Lower leg skin (tissue), 4 donors: ENCODE measurements around the gene C12orf54. TPM values are rescaled to one million over a fixed set of nuclear protein-coding genes. Genes with fewer than 3 reads are reported as not detected.
"Not testable (repeated sequence)": the region's sequence is repeated elsewhere in the genome, so short reads cannot be mapped to it uniquely, and the experiment has no call there.

ENCODE experiments used
- DNase-seq, 2 donors: peaks; one replicate each; pipeline ENCODE4 v3.0.0-alpha.2; 2019; ENCODE audit warnings: low spot score in 2 of 2
- H3K4me3 ChIP-seq: fragments of 200-600 bp; sonication (generic); 2 replicates; pipeline ENCODE4 v1.5.1; 2017; ENCODE audit warnings: mild to moderate bottlenecking, low read depth; ENCODE audit not compliant: poor library complexity, severe bottlenecking
- POLR2A ChIP-seq, 2 donors: fragments of 450-650 bp; IDR thresholded peaks; one replicate each; pipeline ENCODE4 v1.6.1; 2016 to 2017; ENCODE audit warnings: antibody characterized with exemption in 2 of 2, mild to moderate bottlenecking in 1 of 2, moderate library complexity in 1 of 2
- WGBS, 2 donors: methylation state at CpG; one replicate each; pipeline ENCODE4 v1.1.5; 2018; 5-methylcytosine and 5-hydroxymethylcytosine counted together
- intact Hi-C: fragments of 100-400 bp; cut with DNase I; formaldehyde crosslinking; loops from one replicate; pipeline ENCODE4 v1.15.0; 2023; ENCODE audit warnings: low total_unique reads
- total RNA-seq, 4 donors: library from RNA; depleted of rRNA; stranded (reverse); fragments of >200 nt; gene quantifications; one replicate each; pipeline ENCODE4 v1.1.0, GENCODE V29; 2016
- TF ChIP-seq, protein P1 (sequence below), 3 donors: fragments of 450-650 bp; IDR thresholded peaks; one replicate each; pipeline ENCODE4 v1.5.1; 2016; ENCODE audit warnings: antibody characterized with exemption in 3 of 3, mild to moderate bottlenecking in 3 of 3, moderate library complexity in 2 of 3

Gene C12orf54
- total RNA-seq, 4 donors from 2014 or later: not detected

DNA sequence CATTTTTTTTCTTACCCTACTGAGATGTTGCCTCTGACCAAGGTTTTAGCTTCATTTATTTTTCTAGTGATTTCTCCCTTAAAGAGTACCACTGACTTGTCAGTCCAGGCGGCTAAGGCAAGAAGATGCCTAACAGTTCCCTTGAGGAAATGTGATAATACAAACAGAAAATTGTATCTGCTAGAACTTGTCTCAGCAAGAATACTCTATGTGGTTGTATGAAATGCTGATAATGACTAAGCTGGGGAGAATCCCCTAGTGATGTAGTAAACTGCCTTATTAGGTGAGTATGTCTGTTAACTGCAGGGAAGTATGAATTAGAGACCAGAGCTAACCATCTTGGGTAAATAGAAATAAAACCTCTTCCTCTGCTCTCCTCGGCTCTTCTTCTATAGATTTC is 6.7 kb downstream of the C12orf54 start:
- DNase-seq: no peak
- TF ChIP-seq POLR2A (IDR thresholded peaks at IDR 0.05): no peak
- TF ChIP-seq, protein P1, sequence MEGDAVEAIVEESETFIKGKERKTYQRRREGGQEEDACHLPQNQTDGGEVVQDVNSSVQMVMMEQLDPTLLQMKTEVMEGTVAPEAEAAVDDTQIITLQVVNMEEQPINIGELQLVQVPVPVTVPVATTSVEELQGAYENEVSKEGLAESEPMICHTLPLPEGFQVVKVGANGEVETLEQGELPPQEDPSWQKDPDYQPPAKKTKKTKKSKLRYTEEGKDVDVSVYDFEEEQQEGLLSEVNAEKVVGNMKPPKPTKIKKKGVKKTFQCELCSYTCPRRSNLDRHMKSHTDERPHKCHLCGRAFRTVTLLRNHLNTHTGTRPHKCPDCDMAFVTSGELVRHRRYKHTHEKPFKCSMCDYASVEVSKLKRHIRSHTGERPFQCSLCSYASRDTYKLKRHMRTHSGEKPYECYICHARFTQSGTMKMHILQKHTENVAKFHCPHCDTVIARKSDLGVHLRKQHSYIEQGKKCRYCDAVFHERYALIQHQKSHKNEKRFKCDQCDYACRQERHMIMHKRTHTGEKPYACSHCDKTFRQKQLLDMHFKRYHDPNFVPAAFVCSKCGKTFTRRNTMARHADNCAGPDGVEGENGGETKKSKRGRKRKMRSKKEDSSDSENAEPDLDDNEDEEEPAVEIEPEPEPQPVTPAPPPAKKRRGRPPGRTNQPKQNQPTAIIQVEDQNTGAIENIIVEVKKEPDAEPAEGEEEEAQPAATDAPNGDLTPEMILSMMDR (IDR thresholded peaks at IDR 0.05): no peak
- intact Hi-C loops: no loop called here
- no peak overlapping the region for H3K4me3 ChIP-seq
- WGBS, 2 donors: 30 to 63% methylated on average over 2 of the region's 2 CpGs

DNA sequence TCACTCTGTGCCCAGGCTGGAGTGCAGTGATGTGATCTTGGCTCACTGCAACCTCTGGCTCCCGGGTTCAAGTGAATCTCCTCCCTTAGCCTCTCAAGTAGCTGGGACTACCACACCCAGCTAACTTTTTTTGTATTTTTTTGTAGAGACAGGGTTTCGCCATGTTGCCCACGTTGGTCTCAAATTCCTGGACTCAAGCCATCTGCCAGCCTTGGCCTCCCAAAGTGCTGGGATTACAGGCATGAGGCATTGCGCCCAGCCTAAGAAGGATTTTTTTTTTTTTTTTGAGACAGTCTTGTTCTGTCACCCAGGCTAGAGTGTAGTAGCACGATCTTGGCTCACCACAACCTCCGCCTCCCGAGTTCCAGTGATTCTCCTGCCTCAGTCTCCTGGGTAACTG is 7.2 kb downstream of the C12orf54 start:
- 54 to 56% methylated on average over 7 of the region's 7 CpGs for WGBS, 2 donors
- H3K4me3 ChIP-seq, intact Hi-C loops, DNase-seq: not testable (repeated sequence)

DNA sequence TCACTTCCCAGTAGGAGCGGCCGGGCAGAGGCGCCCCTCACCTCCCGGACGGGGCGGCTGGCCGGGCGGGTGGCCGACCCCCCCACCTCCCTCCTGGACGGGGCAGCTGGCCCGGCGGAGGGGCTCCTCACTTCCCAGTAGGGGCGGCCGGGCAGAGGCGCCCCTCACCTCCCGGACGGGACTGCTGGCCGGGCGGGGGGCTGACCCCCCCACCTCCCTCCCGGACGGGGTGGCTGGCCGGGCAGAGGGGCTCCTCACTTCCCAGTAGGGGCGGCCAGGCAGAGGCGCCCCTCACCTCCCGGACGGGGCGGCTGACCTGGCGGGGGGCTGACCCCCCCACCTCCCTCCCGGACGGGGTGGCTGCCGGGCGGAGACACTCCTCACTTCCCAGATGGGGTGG is 18.0 kb downstream of the C12orf54 start:
- 94 to 100% methylated on average over 10 to 20 of the region's 32 CpGs for WGBS, 2 donors
- DNase-seq, H3K4me3 ChIP-seq, intact Hi-C loops: not testable (repeated sequence)

DNA sequence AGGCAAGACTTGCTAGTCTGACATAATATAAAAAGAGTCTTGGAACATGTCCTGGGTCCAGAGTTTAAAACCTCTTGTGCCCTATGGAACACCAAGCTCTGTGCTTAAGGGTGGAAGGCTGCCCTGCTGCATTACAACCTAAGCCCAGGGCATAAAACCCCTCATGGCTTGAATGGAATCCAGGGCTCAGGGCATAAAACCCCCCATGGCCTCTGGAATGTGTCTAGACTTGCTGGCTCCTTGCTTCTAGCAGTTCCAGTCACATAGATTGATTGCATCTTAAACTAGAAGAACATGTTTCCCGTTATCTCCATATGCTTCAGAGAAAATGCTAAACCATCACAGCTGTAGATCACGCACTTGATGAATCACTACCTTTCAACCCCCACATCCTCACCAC is 24.5 kb downstream of the C12orf54 start:
- H3K4me3 ChIP-seq, intact Hi-C loops, DNase-seq: not testable (repeated sequence)
- WGBS, 2 donors: 22 to 27% methylated on average over 2 of the region's 2 CpGs

DNA sequence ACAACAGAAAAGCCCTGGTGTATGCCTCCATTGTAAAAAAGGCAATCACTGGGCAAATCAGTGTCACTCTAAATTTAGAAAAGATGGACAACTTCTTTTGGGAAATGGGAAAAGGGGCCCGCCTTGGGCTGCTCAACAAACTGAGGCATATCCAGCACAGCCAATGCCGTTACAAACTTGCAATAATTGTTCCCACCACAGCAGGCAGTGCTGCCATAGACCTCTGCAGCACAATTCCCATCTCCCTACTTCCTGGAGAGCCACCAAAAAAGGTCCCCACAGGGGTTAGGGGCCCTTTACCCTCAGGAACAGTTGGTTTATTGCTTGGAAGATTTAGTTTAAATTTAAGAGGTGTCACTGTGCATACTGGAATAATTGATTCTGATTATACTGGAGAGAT is 26.7 kb downstream of the C12orf54 start:
- TF ChIP-seq, protein P1 (IDR thresholded peaks at IDR 0.05): no peak
- TF ChIP-seq POLR2A (IDR thresholded peaks at IDR 0.05): no peak
- intact Hi-C loops: no loop called here
- 67 to 71% methylated on average over 2 of the region's 2 CpGs for WGBS, 2 donors
- no peak overlapping the region for H3K4me3 ChIP-seq
- no peak for DNase-seq

DNA sequence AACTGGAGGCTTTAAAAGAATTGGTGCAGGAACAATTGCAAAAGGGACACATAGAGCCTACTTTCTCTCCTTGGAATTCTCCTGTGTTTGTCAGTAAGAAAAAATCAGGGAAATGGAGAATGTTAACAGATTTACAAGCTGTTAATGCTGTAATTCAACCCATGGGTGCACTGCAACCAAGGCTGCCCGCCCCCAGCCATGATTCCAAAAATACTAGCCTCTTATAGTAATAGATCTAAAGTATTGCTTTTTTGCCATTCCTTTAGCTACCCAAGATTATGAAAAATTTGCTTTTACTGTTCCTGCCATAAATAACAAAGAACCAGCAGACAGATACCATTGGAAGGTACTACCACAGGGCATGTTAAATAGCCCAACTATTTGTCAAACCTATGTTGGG is 27.8 kb downstream of the C12orf54 start:
- no peak for DNase-seq
- no peak overlapping the region for H3K4me3 ChIP-seq
- intact Hi-C loops: no loop called here
- WGBS, 2 donors: 41 to 59% methylated on average over 1 of the region's 1 CpG
- TF ChIP-seq POLR2A (IDR thresholded peaks at IDR 0.05): no peak
- TF ChIP-seq, protein P1 (IDR thresholded peaks at IDR 0.05): no peak

DNA sequence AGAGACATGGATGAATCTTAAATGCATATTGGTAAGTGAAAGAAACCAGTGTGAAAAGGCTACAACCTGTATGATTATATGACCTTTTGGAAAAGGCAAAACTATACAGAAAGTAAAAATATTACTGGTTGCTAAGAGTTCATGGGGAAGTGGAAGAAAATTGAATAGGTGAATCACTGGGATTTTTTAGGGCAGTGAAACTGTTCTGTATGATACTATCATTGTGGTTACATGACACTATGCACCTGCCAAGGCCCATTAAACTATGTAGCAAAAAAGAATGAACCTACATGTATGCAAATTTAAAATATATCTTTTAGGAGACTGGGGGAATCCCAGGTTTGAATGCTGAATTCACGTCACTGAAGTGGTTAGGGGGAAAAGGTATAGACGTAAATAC is 30.6 kb downstream of the C12orf54 start:
- TF ChIP-seq POLR2A (IDR thresholded peaks at IDR 0.05): no peak
- TF ChIP-seq, protein P1 (IDR thresholded peaks at IDR 0.05): no peak
- intact Hi-C loops: no loop called here
- WGBS, 2 donors: 64 to 87% methylated on average over 2 of the region's 2 CpGs
- no peak for DNase-seq
- H3K4me3 ChIP-seq: no peak overlapping the region
